Mesendoderm (in vitro differentiated cells): ENCODE data around the gene HEG1.

ENCODE experiments used
- DNase-seq: peaks from one replicate; pipeline ENCODE4 v3.0.0; 2013
- H2AK5ac ChIP-seq: 2 replicates; pipeline ENCODE4 v1.6.1; 2013; ENCODE audit warnings: low read length, inconsistent platforms
- H2BK120ac ChIP-seq: 2 replicates; pipeline ENCODE4 v1.6.1; 2013; ENCODE audit warnings: low read depth, mild to moderate bottlenecking, low read length, moderate library complexity, mixed read lengths
- H2BK15ac ChIP-seq: replicated peaks from 2 replicates; pipeline ENCODE4 v1.6.1; 2013; ENCODE audit warnings: low read depth, mild to moderate bottlenecking, moderate library complexity
- H2BK5ac ChIP-seq: 2 replicates; pipeline ENCODE4 v1.6.1; 2013; ENCODE audit warnings: low read length, inconsistent platforms
- H3K18ac ChIP-seq: 2 replicates; pipeline ENCODE4 v1.6.1; 2013; ENCODE audit warnings: mild to moderate bottlenecking, low read length, mixed read lengths
- H3K23ac ChIP-seq: one replicate; pipeline ENCODE4 v1.6.1; 2013; ENCODE audit warnings: low read length
- H3K27ac ChIP-seq: 2 replicates; pipeline ENCODE4 v1.5.1; 2013; ENCODE audit warnings: low read depth, mild to moderate bottlenecking, inconsistent platforms, low read length, moderate library complexity
- H3K27me3 ChIP-seq: 2 replicates; pipeline ENCODE4 v1.6.1; 2013; ENCODE audit warnings: low read length, control low read depth, mild to moderate bottlenecking, inconsistent platforms; ENCODE audit not compliant: insufficient read depth, poor library complexity
- H3K36me3 ChIP-seq: 2 replicates; pipeline ENCODE4 v1.6.1; 2013; ENCODE audit warnings: low read length, inconsistent platforms; ENCODE audit not compliant: control insufficient read depth, insufficient read depth
- H3K4ac ChIP-seq: one replicate; pipeline ENCODE4 v1.6.1; 2013; ENCODE audit warnings: low read depth, mild to moderate bottlenecking, low read length, moderate library complexity
- H3K4me1 ChIP-seq: 2 replicates; pipeline ENCODE4 v1.6.1; 2013; ENCODE audit warnings: low read depth, low read length, inconsistent platforms; ENCODE audit not compliant: control insufficient read depth
- H3K4me2 ChIP-seq: 2 replicates; pipeline ENCODE4 v1.6.1; 2013; ENCODE audit warnings: low read length
- H3K4me3 ChIP-seq: 2 replicates; pipeline ENCODE4 v1.5.1; 2013; ENCODE audit warnings: mild to moderate bottlenecking, low read length
- H3K56ac ChIP-seq: one replicate; pipeline ENCODE4 v1.6.1; 2013; ENCODE audit warnings: low read length
- H3K79me1 ChIP-seq: 2 replicates; pipeline ENCODE4 v1.6.1; 2013; ENCODE audit warnings: low read length, inconsistent platforms
- H3K79me2 ChIP-seq: 2 replicates; pipeline ENCODE4 v1.6.1; 2013; ENCODE audit warnings: mild to moderate bottlenecking, low read length; ENCODE audit not compliant: control insufficient read depth, insufficient read depth
- H3K9ac ChIP-seq: 2 replicates; pipeline ENCODE4 v1.6.1; 2013; ENCODE audit warnings: low read length, inconsistent platforms
- H4K5ac ChIP-seq: one replicate; pipeline ENCODE4 v1.6.1; 2013; ENCODE audit warnings: low read length
- H4K8ac ChIP-seq: one replicate; pipeline ENCODE4 v1.6.1; 2013; ENCODE audit warnings: low read depth, mild to moderate bottlenecking, control low read depth, low read length, moderate library complexity
- WGBS: extraction: QIAGEN DNeasy Blood & Tissue Kit; methylation state at CpG from one replicate; pipeline ENCODE4 v1.1.7; 2013; ENCODE audit warnings: low lambda C conversion rate, missing lambda C conversion rate; ENCODE audit not compliant: insufficient coverage; ENCODE audit errors: extremely low coverage; 5-methylcytosine and 5-hydroxymethylcytosine counted together

Gene HEG1

DNA sequence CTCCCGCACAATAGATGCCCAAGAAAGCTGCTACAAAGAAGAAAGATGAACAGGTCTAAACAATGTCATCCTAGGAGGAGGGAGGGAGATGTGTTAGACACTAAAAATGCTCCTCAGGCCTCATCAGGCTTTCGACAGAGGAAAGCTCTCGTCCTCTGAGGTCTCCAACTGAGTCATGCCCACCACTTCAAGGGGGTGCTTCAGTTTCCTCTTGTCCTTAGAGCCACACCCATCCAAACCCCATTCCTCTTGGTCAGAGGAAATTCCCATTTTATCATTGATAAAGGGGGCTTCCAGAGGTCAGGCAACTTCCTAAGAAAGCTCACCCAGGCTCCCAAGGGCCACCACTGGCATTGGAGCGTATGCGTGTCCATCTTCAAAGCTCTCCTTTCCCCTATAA is 50.1 kb downstream of the HEG1 start:
- no peaks in the 10 kb centered on the region for H3K79me2 ChIP-seq
- H3K18ac ChIP-seq: no peak overlapping the region
- no peaks in the 10 kb centered on the region for H3K27me3 ChIP-seq
- H3K4me1 ChIP-seq: no peaks in the 10 kb centered on the region
- H2BK5ac ChIP-seq: no peak overlapping the region
- no peak overlapping the region for H3K9ac ChIP-seq
- H3K4ac ChIP-seq: no peak overlapping the region
- no peak overlapping the region for H2BK120ac ChIP-seq
- H2BK15ac ChIP-seq: no peak overlapping the region
- no peak overlapping the region for H3K4me3 ChIP-seq
- H2AK5ac ChIP-seq: no peak overlapping the region
- H3K79me1 ChIP-seq: peaks cover 1% of the 10 kb centered on the region
- WGBS: no CpG with 5 or more reads among the region's 5 CpGs
- H4K8ac ChIP-seq: no peak overlapping the region
- no peak overlapping the region for H3K23ac ChIP-seq
- no peak overlapping the region for H3K27ac ChIP-seq
- peaks cover 27% of the 10 kb centered on the region for H3K36me3 ChIP-seq
- no peak overlapping the region for H3K4me2 ChIP-seq
- no peak for DNase-seq
- H3K56ac ChIP-seq: no peak overlapping the region
- no peak overlapping the region for H4K5ac ChIP-seq

DNA sequence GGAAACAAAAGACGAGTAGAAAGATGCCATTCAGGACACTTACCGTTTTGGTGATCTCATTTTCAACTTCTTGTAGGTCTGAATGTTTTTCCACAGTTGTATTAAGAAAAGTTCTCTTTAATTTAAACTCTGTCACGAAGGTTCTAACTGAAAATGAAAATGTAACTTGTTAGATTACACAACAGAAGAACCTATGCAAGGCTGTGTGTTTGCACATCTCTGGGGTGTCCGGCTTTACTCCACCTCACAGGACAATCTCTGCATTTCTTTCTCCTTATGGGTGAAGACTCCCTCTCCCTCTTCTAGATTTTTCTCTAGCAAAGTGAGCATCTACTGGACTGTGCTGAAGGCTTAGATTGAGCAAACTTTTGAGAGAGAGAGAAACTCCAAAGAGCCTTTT is 50.6 kb downstream of the HEG1 start:
- Histone ChIP-seq H3K18ac (no peak overlapping the region), H3K4me2 (no peak overlapping the region), H2BK15ac (no peak overlapping the region), H3K9ac (no peak overlapping the region), H4K8ac (no peak overlapping the region), H3K27me3 (no peaks in the 10 kb centered on the region), H2AK5ac (no peak overlapping the region), H3K79me2 (no peaks in the 10 kb centered on the region), H3K36me3 (peaks cover 27% of the 10 kb centered on the region), H3K27ac (no peak overlapping the region), H3K4me3 (no peak overlapping the region), H4K5ac (no peak overlapping the region), H3K79me1 (peaks cover under 1% of the 10 kb centered on the region), H2BK120ac (no peak overlapping the region), H3K4me1 (no peaks in the 10 kb centered on the region), H2BK5ac (no peak overlapping the region), H3K56ac (no peak overlapping the region), H3K4ac (no peak overlapping the region), H3K23ac (no peak overlapping the region)
- no CpG with 5 or more reads among the region's 4 CpGs for WGBS
- no peak for DNase-seq

DNA sequence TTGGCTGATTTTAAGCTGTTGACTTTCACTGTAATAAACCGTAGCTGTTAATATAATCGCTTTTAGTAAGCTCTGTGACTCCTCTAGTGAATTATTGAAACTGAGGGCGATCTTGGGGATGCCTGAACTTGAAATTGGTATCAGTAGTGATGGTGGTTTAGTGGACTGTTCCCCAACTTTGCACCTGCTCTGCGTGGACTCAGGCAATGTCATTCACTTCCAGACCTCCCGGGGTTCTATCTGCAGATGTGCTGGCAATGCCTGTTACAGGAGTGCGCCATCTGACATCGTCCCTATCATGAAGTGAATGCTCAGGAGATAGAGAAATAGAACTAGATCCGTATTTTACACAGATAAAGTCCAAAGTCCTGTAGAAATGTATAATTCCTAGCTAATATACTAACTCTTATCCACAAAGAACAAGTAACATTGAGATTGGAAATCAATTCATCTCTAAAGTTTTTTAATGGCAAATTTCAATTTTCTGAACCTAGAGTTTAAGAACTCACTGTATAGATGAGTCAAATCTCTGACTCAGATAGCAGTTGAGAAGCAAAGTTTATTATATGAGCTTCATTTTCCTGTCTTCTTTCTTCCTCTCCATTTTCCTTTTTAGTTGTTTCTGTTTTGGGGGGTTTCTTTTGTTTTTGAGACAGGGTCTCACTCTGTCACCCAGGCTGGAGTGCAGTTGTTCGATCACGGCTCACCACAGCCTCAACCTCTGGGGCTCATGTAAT is 51.8 kb downstream of the HEG1 start:
- Histone ChIP-seq H3K79me2 (no peaks in the 10 kb centered on the region), H3K4me1 (no peaks in the 10 kb centered on the region), H4K8ac (no peak overlapping the region), H3K4me2 (no peak overlapping the region), H2BK15ac (no peak overlapping the region), H3K36me3 (peaks cover 29% of the 10 kb centered on the region), H3K27me3 (no peaks in the 10 kb centered on the region), H3K4me3 (no peak overlapping the region), H3K4ac (no peak overlapping the region), H3K18ac (no peak overlapping the region), H3K56ac (no peak overlapping the region), H3K23ac (no peak overlapping the region), H3K27ac (no peak overlapping the region), H4K5ac (no peak overlapping the region), H3K9ac (no peak overlapping the region), H2AK5ac (no peak overlapping the region), H3K79me1 (no peaks in the 10 kb centered on the region), H2BK5ac (no peak overlapping the region), H2BK120ac (no peak overlapping the region)
- DNase-seq: no peak
- WGBS: no CpG with 5 or more reads among the region's 10 CpGs

DNA sequence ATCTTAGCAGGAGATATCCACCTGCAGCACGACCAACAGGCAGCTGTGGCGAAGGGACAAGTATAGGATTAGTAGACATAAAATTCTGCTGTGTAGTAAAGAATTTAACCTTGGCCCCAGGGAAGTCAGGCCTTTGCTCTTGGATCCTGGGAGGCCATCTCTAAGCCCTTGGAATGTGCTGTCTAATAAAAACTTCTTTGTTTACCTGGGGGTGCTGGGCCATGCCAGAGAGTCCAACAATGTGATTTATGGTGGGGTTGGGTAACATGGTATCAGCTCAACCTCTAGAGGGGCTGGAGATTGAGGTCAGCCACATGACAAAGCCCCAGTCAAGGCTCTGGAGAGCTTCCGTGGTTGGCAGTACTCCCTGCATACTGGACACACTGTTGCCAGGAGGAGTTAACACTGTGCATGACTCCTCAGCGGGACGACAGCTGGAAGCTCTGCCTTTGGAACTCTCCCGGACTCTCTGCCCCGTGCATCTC is 52.4 kb downstream of the HEG1 start:
- Histone ChIP-seq H3K56ac (no peak overlapping the region), H3K23ac (no peak overlapping the region), H3K4ac (no peak overlapping the region), H2BK15ac (no peak overlapping the region), H3K27ac (no peak overlapping the region), H3K79me2 (no peaks in the 10 kb centered on the region), H3K4me1 (no peaks in the 10 kb centered on the region), H2AK5ac (no peak overlapping the region), H4K8ac (no peak overlapping the region), H3K4me3 (no peak overlapping the region), H3K4me2 (no peak overlapping the region), H2BK5ac (no peak overlapping the region), H2BK120ac (no peak overlapping the region), H3K18ac (no peak overlapping the region), H3K79me1 (no peaks in the 10 kb centered on the region), H4K5ac (no peak overlapping the region), H3K9ac (no peak overlapping the region), H3K36me3 (peaks cover 29% of the 10 kb centered on the region), H3K27me3 (no peaks in the 10 kb centered on the region)
- no CpG with 5 or more reads among the region's 7 CpGs for WGBS
- DNase-seq: no peak

DNA sequence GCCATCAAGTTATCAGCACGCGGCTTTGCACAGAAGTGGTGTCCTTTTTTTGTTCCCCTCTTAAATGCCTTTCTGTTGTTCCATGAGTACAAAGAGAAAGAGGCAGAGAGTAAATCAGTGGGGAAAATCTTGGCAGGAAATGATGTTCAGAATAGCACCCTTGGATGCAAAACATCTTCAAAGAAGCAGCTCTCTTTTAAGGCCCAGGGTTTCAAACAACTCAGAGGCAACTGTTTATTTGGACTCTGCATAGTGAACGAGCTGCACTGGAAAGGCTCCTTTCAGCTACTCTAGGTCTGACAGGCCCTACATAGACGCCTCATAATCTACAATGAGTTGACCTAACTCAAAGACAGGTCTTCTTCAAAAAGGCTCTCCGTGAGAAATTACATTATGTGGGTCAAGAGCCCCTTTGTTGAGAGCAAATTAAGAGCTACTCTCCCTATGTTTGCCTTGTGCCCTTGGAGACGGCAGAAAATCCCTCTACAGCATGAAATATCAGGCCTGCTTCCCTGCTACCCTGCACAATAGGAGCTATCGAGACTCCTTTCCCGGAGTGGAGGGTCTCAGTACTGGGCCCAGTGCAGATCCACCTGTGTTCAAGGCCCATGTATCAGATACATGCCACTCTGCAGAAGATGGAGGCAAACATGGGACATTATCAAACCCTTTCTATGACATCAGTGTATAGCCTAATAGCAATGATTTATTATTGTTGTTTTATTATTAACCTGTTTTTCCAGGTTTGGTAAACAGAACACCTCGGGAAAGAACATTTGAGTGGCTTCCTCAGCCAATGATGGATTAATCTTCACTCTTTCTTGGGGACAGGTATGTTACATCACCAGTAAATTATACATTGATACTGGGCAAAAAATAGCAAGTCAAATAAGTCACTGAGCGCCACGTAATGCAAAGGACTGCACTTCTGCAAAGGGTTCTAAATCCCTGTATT is 53.1 kb downstream of the HEG1 start:
- Histone ChIP-seq H3K36me3 (peaks cover 30% of the 10 kb centered on the region), H2BK5ac (no peak overlapping the region), H2AK5ac (no peak overlapping the region), H3K27me3 (no peaks in the 10 kb centered on the region), H3K23ac (no peak overlapping the region), H2BK120ac (no peak overlapping the region), H3K4me3 (no peak overlapping the region), H3K79me1 (no peaks in the 10 kb centered on the region), H4K8ac (no peak overlapping the region), H3K4me1 (no peaks in the 10 kb centered on the region), H3K27ac (no peak overlapping the region), H3K4ac (no peak overlapping the region), H2BK15ac (no peak overlapping the region), H3K56ac (no peak overlapping the region), H3K9ac (no peak overlapping the region), H3K4me2 (no peak overlapping the region), H3K79me2 (no peaks in the 10 kb centered on the region), H3K18ac (no peak overlapping the region), H4K5ac (no peak overlapping the region)
- no peak for DNase-seq
- whole genome bisulfite sequencing: no CpG with 5 or more reads among the region's 11 CpGs
